Measurements from ENCODE around the gene PTPRB. TPM values are rescaled to one million over a fixed set of nuclear protein-coding genes. Genes with fewer than 3 reads are reported as not detected.

Gene PTPRB
- total and polyA plus RNA-seq, 2 experiments from 2014 or later = 0.36 to 1.7 TPM

GRCh38 chr12:70644861-70645260 is 7.6 kb upstream of the PTPRB start:
- no peaks in the 10 kb centered on the region for H4K20me1 ChIP-seq (ENCODE audit: insufficient read depth, poor library complexity, severe bottlenecking)
- DNase-seq (ENCODE audit: low spot score) = no peak
- TF ChIP-seq CTCF (IDR thresholded peaks at IDR 0.05; ENCODE audit: poor library complexity) (no peak), EZH2 (IDR thresholded peaks at IDR 0.05; ENCODE audit: borderline replicate concordance) (no peak), EZH2phosphoT487 (IDR thresholded peaks at IDR 0.05; ENCODE audit: low read depth, severe bottlenecking, unreplicated experiment) (no peak)
- H3K4me3 ChIP-seq = no peak overlapping the region
- H2AFZ ChIP-seq = no peak overlapping the region
- H3K4me2 ChIP-seq = no peak overlapping the region
- no peaks in the 10 kb centered on the region for H3K27me3 ChIP-seq
- H3K9me3 ChIP-seq (ENCODE audit: low read depth) = no peaks in the 10 kb centered on the region
- no peaks in the 10 kb centered on the region for H3K79me2 ChIP-seq
- 91% methylated on average over 2 of the region's 2 CpGs for WGBS (ENCODE audit: low lambda C conversion rate, missing lambda C conversion rate)
- peaks cover 9% of the 10 kb centered on the region for H3K4me1 ChIP-seq (ENCODE audit: insufficient read depth)
- no peaks in the 10 kb centered on the region for H3K36me3 ChIP-seq (replicated peaks; ENCODE audit: insufficient read depth, low read depth)
- no peaks in the 10 kb centered on the region for H3K9me2 ChIP-seq (replicated peaks; ENCODE audit: insufficient read depth)
- H3K27ac ChIP-seq = no peak overlapping the region

GRCh38 chr12:70643939-70644338 is 6.7 kb upstream of the PTPRB start:
- Histone ChIP-seq H3K9me3 (ENCODE audit: low read depth) (no peaks in the 10 kb centered on the region), H3K36me3 (replicated peaks; ENCODE audit: insufficient read depth, low read depth) (no peaks in the 10 kb centered on the region), H3K27ac (no peak overlapping the region), H3K4me1 (ENCODE audit: insufficient read depth) (peaks cover 9% of the 10 kb centered on the region), H3K4me2 (no peak overlapping the region), H3K27me3 (no peaks in the 10 kb centered on the region), H3K4me3 (no peak overlapping the region), H4K20me1 (ENCODE audit: insufficient read depth, poor library complexity, severe bottlenecking) (no peaks in the 10 kb centered on the region), H3K79me2 (no peaks in the 10 kb centered on the region), H3K9me2 (replicated peaks; ENCODE audit: insufficient read depth) (no peaks in the 10 kb centered on the region), H2AFZ (no peak overlapping the region)
- 58% methylated on average over 3 of the region's 3 CpGs for WGBS (ENCODE audit: low lambda C conversion rate, missing lambda C conversion rate)
- TF ChIP-seq CTCF (IDR thresholded peaks at IDR 0.05; ENCODE audit: poor library complexity) (no peak), EZH2 (IDR thresholded peaks at IDR 0.05; ENCODE audit: borderline replicate concordance) (no peak), EZH2phosphoT487 (IDR thresholded peaks at IDR 0.05; ENCODE audit: low read depth, severe bottlenecking, unreplicated experiment) (no peak)
- no peak for DNase-seq (ENCODE audit: low spot score)

- no peaks in the 10 kb centered on the region for H4K20me1 ChIP-seq (ENCODE audit: insufficient read depth, poor library complexity, severe bottlenecking)
- no peaks in the 10 kb centered on the region for H3K27me3 ChIP-seq
- no peak for DNase-seq (ENCODE audit: low spot score)
- H3K36me3 ChIP-seq (replicated peaks; ENCODE audit: insufficient read depth, low read depth) = no peaks in the 10 kb centered on the region
- H3K4me1 ChIP-seq (ENCODE audit: insufficient read depth) = peaks cover 9% of the 10 kb centered on the region
- no peak overlapping the region for H2AFZ ChIP-seq
- H3K9me3 ChIP-seq (ENCODE audit: low read depth) = no peaks in the 10 kb centered on the region
- 72% methylated on average over 2 of the region's 2 CpGs for WGBS (ENCODE audit: low lambda C conversion rate, missing lambda C conversion rate)
- H3K79me2 ChIP-seq = no peaks in the 10 kb centered on the region
- no peak for TF ChIP-seq EZH2phosphoT487 (IDR thresholded peaks at IDR 0.05; ENCODE audit: low read depth, severe bottlenecking, unreplicated experiment)
- TF ChIP-seq CTCF (IDR thresholded peaks at IDR 0.05; ENCODE audit: poor library complexity) = no peak
- TF ChIP-seq EZH2 (IDR thresholded peaks at IDR 0.05; ENCODE audit: borderline replicate concordance) = no peak
- H3K9me2 ChIP-seq (replicated peaks; ENCODE audit: insufficient read depth) = no peaks in the 10 kb centered on the region
- no peak overlapping the region for H3K4me2 ChIP-seq
- no peak overlapping the region for H3K4me3 ChIP-seq
- H3K27ac ChIP-seq = no peak overlapping the region
Observed at GRCh38 chr12:70641691-70642090, 4.5 kb upstream of the PTPRB start.

- H2AFZ ChIP-seq = no peak overlapping the region
- H3K4me1 ChIP-seq (ENCODE audit: insufficient read depth) = peaks cover 9% of the 10 kb centered on the region
- 82% methylated on average over 1 of the region's 1 CpG for WGBS (ENCODE audit: low lambda C conversion rate, missing lambda C conversion rate)
- no peaks in the 10 kb centered on the region for H3K36me3 ChIP-seq (replicated peaks; ENCODE audit: insufficient read depth, low read depth)
- no peaks in the 10 kb centered on the region for H4K20me1 ChIP-seq (ENCODE audit: insufficient read depth, poor library complexity, severe bottlenecking)
- H3K9me2 ChIP-seq (replicated peaks; ENCODE audit: insufficient read depth) = no peaks in the 10 kb centered on the region
- TF ChIP-seq EZH2 (IDR thresholded peaks at IDR 0.05; ENCODE audit: borderline replicate concordance) = no peak
- no peak for TF ChIP-seq EZH2phosphoT487 (IDR thresholded peaks at IDR 0.05; ENCODE audit: low read depth, severe bottlenecking, unreplicated experiment)
- TF ChIP-seq CTCF (IDR thresholded peaks at IDR 0.05; ENCODE audit: poor library complexity) = no peak
- H3K9me3 ChIP-seq (ENCODE audit: low read depth) = no peaks in the 10 kb centered on the region
- DNase-seq (ENCODE audit: low spot score) = no peak
- H3K27ac ChIP-seq = no peak overlapping the region
- no peaks in the 10 kb centered on the region for H3K79me2 ChIP-seq
- no peaks in the 10 kb centered on the region for H3K27me3 ChIP-seq
- H3K4me2 ChIP-seq = no peak overlapping the region
- H3K4me3 ChIP-seq = no peak overlapping the region
Observed at GRCh38 chr12:70640901-70641300, 3.7 kb upstream of the PTPRB start.

Measured in hepatocyte (in vitro differentiated cells).